Panc1 (cell line): Measurements from ENCODE around the gene CD99.
"Not testable (repeated sequence)": the region's sequence is repeated elsewhere in the genome, so short reads cannot be mapped to it uniquely, and the experiment has no call there.

Source experiments
- CTCF ChIP-seq: fragments of 450-650 bp; IDR thresholded peaks from 2 replicates; pipeline ENCODE4 v1.5.1; 2017; ENCODE audit warnings: mild to moderate bottlenecking
- POLR2AphosphoS5 ChIP-seq: IDR thresholded peaks from 2 replicates; pipeline ENCODE4 v1.6.1; 2012; ENCODE audit warnings: mild to moderate bottlenecking, low read depth, low read length, moderate library complexity

- not testable (repeated sequence) for TF ChIP-seq CTCF, POLR2AphosphoS5
Observed at GRCh38 chrX:2746250-2746649, 55.2 kb downstream of the CD99 start.
